ENCODE results near the gene RTN4RL1.

The RTN4RL1 gene

GRCh38 chr17:1913702-1914101, 111.4 kb downstream of the RTN4RL1 start:
- H3K27me3 ChIP-seq (ENCODE audit: insufficient read depth, low read length): peaks cover 10% of the 10 kb centered on the region; the same call in 1 of the 2 replicates
- no peak overlapping the region for H3K9ac ChIP-seq (ENCODE audit: low read length)
- H4K20me1 ChIP-seq (ENCODE audit: insufficient read depth, low read length): no peaks in the 10 kb centered on the region
- H3K9me3 ChIP-seq (ENCODE audit: low read length): no peaks in the 10 kb centered on the region
- H3K4me1 ChIP-seq (ENCODE audit: insufficient read depth, low read length, severe bottlenecking): peaks cover 14% of the 10 kb centered on the region
- no peak overlapping the region for H3K27ac ChIP-seq (ENCODE audit: low read depth, low read length, poor library complexity, severe bottlenecking)
- no peaks in the 10 kb centered on the region for H3F3A ChIP-seq (ENCODE audit: insufficient read depth, low read length)
- no peaks in the 10 kb centered on the region for H3K36me3 ChIP-seq (ENCODE audit: insufficient read depth, low read length)
- H3K4me2 ChIP-seq (ENCODE audit: low read length): no peak overlapping the region
- no peaks in the 10 kb centered on the region for H3K79me2 ChIP-seq (ENCODE audit: insufficient read depth, low read length)
- H3K4me3 ChIP-seq (ENCODE audit: low read depth, low read length, poor library complexity, severe bottlenecking): no peak overlapping the region
- no peak overlapping the region for H2AFZ ChIP-seq (ENCODE audit: low read length)
- no peak for TF ChIP-seq EZH2 (IDR thresholded peaks at IDR 0.05; ENCODE audit: borderline replicate concordance, low read length)
- TF ChIP-seq, protein P1, sequence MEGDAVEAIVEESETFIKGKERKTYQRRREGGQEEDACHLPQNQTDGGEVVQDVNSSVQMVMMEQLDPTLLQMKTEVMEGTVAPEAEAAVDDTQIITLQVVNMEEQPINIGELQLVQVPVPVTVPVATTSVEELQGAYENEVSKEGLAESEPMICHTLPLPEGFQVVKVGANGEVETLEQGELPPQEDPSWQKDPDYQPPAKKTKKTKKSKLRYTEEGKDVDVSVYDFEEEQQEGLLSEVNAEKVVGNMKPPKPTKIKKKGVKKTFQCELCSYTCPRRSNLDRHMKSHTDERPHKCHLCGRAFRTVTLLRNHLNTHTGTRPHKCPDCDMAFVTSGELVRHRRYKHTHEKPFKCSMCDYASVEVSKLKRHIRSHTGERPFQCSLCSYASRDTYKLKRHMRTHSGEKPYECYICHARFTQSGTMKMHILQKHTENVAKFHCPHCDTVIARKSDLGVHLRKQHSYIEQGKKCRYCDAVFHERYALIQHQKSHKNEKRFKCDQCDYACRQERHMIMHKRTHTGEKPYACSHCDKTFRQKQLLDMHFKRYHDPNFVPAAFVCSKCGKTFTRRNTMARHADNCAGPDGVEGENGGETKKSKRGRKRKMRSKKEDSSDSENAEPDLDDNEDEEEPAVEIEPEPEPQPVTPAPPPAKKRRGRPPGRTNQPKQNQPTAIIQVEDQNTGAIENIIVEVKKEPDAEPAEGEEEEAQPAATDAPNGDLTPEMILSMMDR (IDR thresholded peaks at IDR 0.05; ENCODE audit: low read length): no peak
- H3K9me2 ChIP-seq (ENCODE audit: low read depth, low read length): no peaks in the 10 kb centered on the region

GRCh38 chr17:1912146-1912545, 113.0 kb downstream of the RTN4RL1 start:
- Histone ChIP-seq H3K9me2 (ENCODE audit: low read depth, low read length) (no peaks in the 10 kb centered on the region), H3K4me2 (ENCODE audit: low read length) (no peak overlapping the region), H3F3A (ENCODE audit: insufficient read depth, low read length) (no peaks in the 10 kb centered on the region), H3K9me3 (ENCODE audit: low read length) (no peaks in the 10 kb centered on the region), H3K27me3 (ENCODE audit: insufficient read depth, low read length) (0 out of 2 replicates have a peak, but pooled peaks cover 10% of the 10 kb centered on the region), H3K4me3 (ENCODE audit: low read depth, low read length, poor library complexity, severe bottlenecking) (no peak overlapping the region), H4K20me1 (ENCODE audit: insufficient read depth, low read length) (no peaks in the 10 kb centered on the region), H3K9ac (ENCODE audit: low read length) (no peak overlapping the region), H3K4me1 (ENCODE audit: insufficient read depth, low read length, severe bottlenecking) (peaks cover 30% of the 10 kb centered on the region), H2AFZ (ENCODE audit: low read length) (no peak overlapping the region), H3K79me2 (ENCODE audit: insufficient read depth, low read length) (no peaks in the 10 kb centered on the region), H3K27ac (ENCODE audit: low read depth, low read length, poor library complexity, severe bottlenecking) (no peak overlapping the region), H3K36me3 (ENCODE audit: insufficient read depth, low read length) (no peaks in the 10 kb centered on the region)
- TF ChIP-seq, protein P1 (IDR thresholded peaks at IDR 0.05; ENCODE audit: low read length): no peak
- TF ChIP-seq EZH2 (IDR thresholded peaks at IDR 0.05; ENCODE audit: borderline replicate concordance, low read length): no peak

DNA sequence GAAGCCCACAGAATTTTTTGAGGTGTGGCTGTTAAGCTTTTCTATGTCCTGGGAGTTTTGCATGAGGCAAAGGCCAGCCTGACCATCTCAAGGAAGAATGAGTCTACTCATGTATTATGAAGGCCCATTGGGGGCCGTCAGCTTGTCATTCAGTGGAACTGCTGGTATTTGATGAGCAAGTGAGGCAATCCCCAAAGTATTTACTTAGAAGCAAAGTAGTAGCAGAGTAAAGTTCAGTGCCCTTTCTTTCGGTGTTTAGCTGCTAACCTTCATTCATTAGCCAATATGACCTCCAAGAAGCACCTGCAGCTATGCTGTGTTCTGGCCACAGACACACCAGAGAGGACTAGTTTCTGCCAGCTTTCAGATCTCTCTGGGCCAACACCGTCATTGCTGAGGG, 115.1 kb downstream of the RTN4RL1 start:
- H3K27ac ChIP-seq (ENCODE audit: low read depth, low read length, poor library complexity, severe bottlenecking): no peak overlapping the region
- no peak overlapping the region for H3K4me3 ChIP-seq (ENCODE audit: low read depth, low read length, poor library complexity, severe bottlenecking)
- 0 out of 2 replicates have a peak, but pooled peaks cover 9% of the 10 kb centered on the region for H3K27me3 ChIP-seq (ENCODE audit: insufficient read depth, low read length)
- no peaks in the 10 kb centered on the region for H3K9me2 ChIP-seq (ENCODE audit: low read depth, low read length)
- no peaks in the 10 kb centered on the region for H3F3A ChIP-seq (ENCODE audit: insufficient read depth, low read length)
- peaks cover 33% of the 10 kb centered on the region for H3K4me1 ChIP-seq (ENCODE audit: insufficient read depth, low read length, severe bottlenecking)
- H2AFZ ChIP-seq (ENCODE audit: low read length): no peak overlapping the region
- H3K9ac ChIP-seq (ENCODE audit: low read length): no peak overlapping the region
- no peak overlapping the region for H3K4me2 ChIP-seq (ENCODE audit: low read length)
- H3K36me3 ChIP-seq (ENCODE audit: insufficient read depth, low read length): no peaks in the 10 kb centered on the region
- no peaks in the 10 kb centered on the region for H3K9me3 ChIP-seq (ENCODE audit: low read length)
- TF ChIP-seq, protein P1 (IDR thresholded peaks at IDR 0.05; ENCODE audit: low read length): no peak
- TF ChIP-seq EZH2 (IDR thresholded peaks at IDR 0.05; ENCODE audit: borderline replicate concordance, low read length): no peak
- H3K79me2 ChIP-seq (ENCODE audit: insufficient read depth, low read length): no peaks in the 10 kb centered on the region
- H4K20me1 ChIP-seq (ENCODE audit: insufficient read depth, low read length): no peaks in the 10 kb centered on the region

Data from OCI-LY1 (cell line).